SK-N-SH (cell line): ENCODE measurements around the gene NLK. TPM values are rescaled to one million over a fixed set of nuclear protein-coding genes. Genes with fewer than 3 reads are reported as not detected.
"Not testable (repeated sequence)": the region's sequence is repeated elsewhere in the genome, so short reads cannot be mapped to it uniquely, and the experiment has no call there.

Source experiments
- CTCF ChIA-PET: fragments of 300-600, 350-600 bp; formaldehyde crosslinking; extraction: SDS; loops from one replicate; lab custom pipeline; 2021; lab: Yijun Ruan, JAX
- POLR2A ChIA-PET: fragments of 350-600 bp; sonication (Branson Sonifier 250); formaldehyde crosslinking; extraction: SDS; loops from one replicate; lab custom pipeline; 2020; ENCODE audit warnings: antibody characterized with exemption, inconsistent platforms; lab: Yijun Ruan, JAX
- DNase-seq: peaks from one replicate; pipeline ENCODE4 v3.0.0; 2012
- H2AFZ ChIP-seq: fragments of 200-600 bp; sonication (generic); 2 replicates; pipeline ENCODE4 v1.8.1; 2016; ENCODE audit warnings: antibody characterized with exemption, mild to moderate bottlenecking, low read depth
- H3F3A ChIP-seq: fragments of 200-600 bp; sonication (generic); replicated peaks from 2 replicates; pipeline ENCODE3; 2016; ENCODE audit warnings: antibody characterized with exemption, mild to moderate bottlenecking; ENCODE audit not compliant: insufficient read depth
- H3K27ac ChIP-seq, 2 experiments: fragments of 200-500 bp in 1 of 2; fragments of 200-600 bp in 1 of 2; sonication (Bioruptor generic) in 1 of 2; sonication (generic), shearing (Covaris generic) in 1 of 2; 2 replicates each; pipeline versions ENCODE4 v1.5.1 to v1.6.1; 2014 to 2016; ENCODE audit warnings: low read depth in 2 of 2, inconsistent platforms in 1 of 2, low read length in 1 of 2, mild to moderate bottlenecking in 1 of 2, mixed read lengths in 1 of 2
- H3K27me3 ChIP-seq: fragments of 200-600 bp; sonication (generic), shearing (Covaris generic); 2 replicates; pipeline ENCODE4 v1.6.1; 2016; ENCODE audit warnings: mixed run types; ENCODE audit not compliant: insufficient read depth
- H3K36me3 ChIP-seq, 2 experiments: fragments of 200-500 bp in 1 of 2; fragments of 200-600 bp in 1 of 2; sonication (Bioruptor generic) in 1 of 2; sonication (generic) in 1 of 2; replicated peaks in 1 of 2; 2 replicates each; pipeline versions ENCODE3 to v1.5.1; 2014 to 2016; ENCODE audit warnings: low read length in 1 of 2, mild to moderate bottlenecking in 1 of 2; ENCODE audit not compliant: insufficient read depth in 2 of 2, control insufficient read depth in 1 of 2
- H3K4me1 ChIP-seq, 2 experiments: fragments of 200-500 bp in 1 of 2; fragments of 200-600 bp in 1 of 2; sonication (Bioruptor generic) in 1 of 2; sonication (generic), shearing (Covaris generic) in 1 of 2; 2 replicates each; pipeline versions ENCODE4 v1.5.1 to v1.6.1; 2014 to 2016; ENCODE audit warnings: low read depth in 1 of 2, low read length in 1 of 2, mixed run types in 1 of 2; ENCODE audit not compliant: insufficient read depth in 2 of 2, control insufficient read depth in 1 of 2
- H3K4me2 ChIP-seq: fragments of 200-600 bp; sonication (generic), shearing (Covaris generic); 2 replicates; pipeline ENCODE4 v1.6.1; 2017; ENCODE audit warnings: mixed run types
- H3K4me3 ChIP-seq, 2 experiments: fragments of 200-500 bp in 1 of 2; fragments of 200-600 bp in 1 of 2; sonication (Bioruptor generic) in 1 of 2; sonication (generic), shearing (Covaris generic) in 1 of 2; 2 replicates each; pipeline versions ENCODE4 v1.5.1 to v1.8.1; 2014 to 2016; ENCODE audit warnings: low read depth in 2 of 2, inconsistent platforms in 1 of 2, low read length in 1 of 2, mild to moderate bottlenecking in 1 of 2, mixed read lengths in 1 of 2, moderate library complexity in 1 of 2
- H3K79me2 ChIP-seq: fragments of 200-600 bp; sonication (generic); 2 replicates; pipeline ENCODE4 v1.8.1; 2017; ENCODE audit warnings: mild to moderate bottlenecking; ENCODE audit not compliant: insufficient read depth
- H3K9ac ChIP-seq: fragments of 200-600 bp; sonication (generic); 2 replicates; pipeline ENCODE4 v1.6.1; 2017; ENCODE audit warnings: mixed run types
- H3K9me2 ChIP-seq: fragments of 200-600 bp; sonication (generic); 2 replicates; pipeline ENCODE4 v1.6.1; 2017; ENCODE audit warnings: mixed run types
- H3K9me3 ChIP-seq: fragments of 200-600 bp; sonication (generic); 2 replicates; pipeline ENCODE4 v1.6.1; 2017; ENCODE audit warnings: mixed run types, mild to moderate bottlenecking, moderate library complexity
- H4K20me1 ChIP-seq: fragments of 200-600 bp; sonication (generic); 2 replicates; pipeline ENCODE4 v1.6.1; 2017; ENCODE audit warnings: mild to moderate bottlenecking, mixed run types; ENCODE audit not compliant: insufficient read depth
- ELF1 ChIP-seq: IDR thresholded peaks from 2 replicates; pipeline ENCODE4 v1.4.0; 2012
- EP300 ChIP-seq, 2 experiments: IDR thresholded peaks; 2 replicates each; pipeline versions ENCODE4 v1.4.0 to v1.6.1; 2012; ENCODE audit warnings: borderline replicate concordance in 1 of 2, low read depth in 1 of 2, low read length in 1 of 2
- GATA2 ChIP-seq: sonication (generic); formaldehyde crosslinking; IDR thresholded peaks from 2 replicates; pipeline ENCODE4 v1.5.0; 2020; ENCODE audit warnings: mild to moderate bottlenecking, missing genetic modification reagents
- MEF2A ChIP-seq: IDR thresholded peaks from 2 replicates; pipeline ENCODE4 v1.4.0; 2012; ENCODE audit warnings: low read depth, borderline replicate concordance
- MXI1 ChIP-seq: IDR thresholded peaks from 2 replicates; pipeline ENCODE4 v1.6.1; 2012; ENCODE audit warnings: mild to moderate bottlenecking, low read depth, low read length, improper control_type of control experiment
- NFIC ChIP-seq: IDR thresholded peaks from 2 replicates; pipeline ENCODE4 v1.4.0; 2012; ENCODE audit warnings: borderline replicate concordance
- NRF1 ChIP-seq: IDR thresholded peaks from 2 replicates; pipeline ENCODE4 v1.6.1; 2012; ENCODE audit warnings: low read depth, mild to moderate bottlenecking, low read length
- POLR2AphosphoS5 ChIP-seq: IDR thresholded peaks from 2 replicates; pipeline ENCODE4 v1.6.1; 2012; ENCODE audit warnings: low read depth, low read length
- RXRA ChIP-seq: IDR thresholded peaks from 2 replicates; pipeline ENCODE4 v1.4.0; 2012; ENCODE audit warnings: low read depth, mild to moderate bottlenecking, borderline replicate concordance
- TAF1 ChIP-seq: IDR thresholded peaks from 2 replicates; pipeline ENCODE4 v1.6.1; 2012; ENCODE audit warnings: low read depth, mild to moderate bottlenecking, low read length, moderate library complexity, borderline replicate concordance
- TCF12 ChIP-seq: IDR thresholded peaks from 2 replicates; pipeline ENCODE4 v1.4.0; 2012
- YY1 ChIP-seq: IDR thresholded peaks from 2 replicates; pipeline ENCODE4 v1.4.0; 2012; ENCODE audit warnings: low read depth, mild to moderate bottlenecking
- WGBS: methylation state at CpG from one replicate; pipeline ENCODE4 v1.1.6; 2017; ENCODE audit warnings: low lambda C conversion rate; 5-methylcytosine and 5-hydroxymethylcytosine counted together
- polyA plus RNA-seq, 3 experiments: library from polyadenylated mRNA; depleted of rRNA; stranded (reverse); fragments of >200 nt; gene quantifications; 2 replicates each; pipeline ENCODE4 v1.2.3, GENCODE V29; 2012
- TF ChIP-seq, protein P1 (sequence below): IDR thresholded peaks from 2 replicates; pipeline ENCODE4; 2012
- TF ChIP-seq, protein P2 (sequence below): IDR thresholded peaks from 2 replicates; pipeline ENCODE4 v1.6.1; 2012; ENCODE audit warnings: mild to moderate bottlenecking, low read depth, low read length, moderate library complexity
- TF ChIP-seq, protein P3 (sequence below): IDR thresholded peaks from 2 replicates; pipeline ENCODE4 v1.4.0; 2012; ENCODE audit warnings: low read depth, borderline replicate concordance
- TF ChIP-seq, protein P4 (sequence below): IDR thresholded peaks from 2 replicates; pipeline ENCODE4 v1.4.0; 2012; ENCODE audit warnings: low read depth
- TF ChIP-seq, protein P5 (sequence below): fragments of 200-600 bp; sonication (generic); IDR thresholded peaks from 2 replicates; pipeline ENCODE4 v1.6.1; 2017; ENCODE audit warnings: antibody characterized with exemption, mild to moderate bottlenecking, moderate library complexity

Gene NLK
- polyA plus RNA-seq, 1 of the 3 experiments (the other 2 are of a cell fraction), result 12.3 TPM

DNA sequence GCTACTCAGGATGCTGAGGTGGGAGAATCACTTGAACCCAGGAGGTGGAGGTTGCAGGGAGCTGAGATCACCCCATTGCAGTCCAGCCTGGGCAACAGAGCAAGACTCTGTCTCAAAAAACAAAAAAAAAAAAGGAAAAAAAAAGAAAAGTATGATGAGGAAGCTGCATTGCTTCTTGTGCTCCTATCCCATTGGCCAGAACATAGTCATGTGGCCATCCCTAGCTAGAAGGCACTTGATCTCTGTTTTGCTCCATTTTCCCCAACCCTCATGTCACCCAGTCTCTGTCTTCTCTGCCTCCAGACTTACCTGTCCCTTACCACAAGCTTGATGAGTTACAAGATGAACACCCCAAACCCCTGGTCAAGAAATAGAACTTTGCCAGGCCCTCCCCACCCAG, 163.8 kb downstream of the NLK start:
- Histone ChIP-seq H3K36me3 (no peaks in the 10 kb centered on the region), H3K27ac (no peak overlapping the region), H2AFZ (no peak overlapping the region), H3K9ac (no peak overlapping the region), H3K9me3 (no peaks in the 10 kb centered on the region), H3K9me2 (no peaks in the 10 kb centered on the region), H3K4me1 (0 out of 4 replicates have a peak, but pooled peaks cover 0 to 7% of the 10 kb centered on the region in 2 experiments), H3K4me2 (no peak overlapping the region), H3K79me2 (no peaks in the 10 kb centered on the region), H3F3A (no peaks in the 10 kb centered on the region), H4K20me1 (no peaks in the 10 kb centered on the region), H3K27me3 (no peaks in the 10 kb centered on the region), H3K4me3 (no peak overlapping the region)
- no peak for TF ChIP-seq RXRA
- TF ChIP-seq TAF1, result no peak
- ChIA-PET CTCF (no interaction called here), POLR2A (no interaction called here)
- no peak for DNase-seq

DNA sequence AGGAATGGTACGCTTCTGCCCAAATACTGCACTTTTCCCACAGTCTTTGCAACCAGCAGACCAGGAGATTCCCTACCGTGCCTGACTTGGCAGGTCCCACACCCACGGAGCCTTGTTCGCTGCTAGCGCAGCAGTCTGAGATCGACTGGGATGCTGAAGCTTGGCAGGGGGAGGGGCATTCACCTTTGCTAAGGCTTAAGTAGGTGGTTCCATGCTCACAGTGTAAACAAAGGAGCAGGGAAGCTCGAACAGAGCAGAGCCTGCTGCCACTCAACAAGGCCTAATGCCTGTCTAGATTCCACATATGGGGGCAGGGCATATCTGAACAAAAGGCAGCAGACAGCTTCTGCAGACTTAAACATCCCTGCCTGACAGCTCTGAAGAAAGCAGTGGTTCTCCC, 169.3 kb downstream of the NLK start:
- H3K9ac ChIP-seq, result no peak overlapping the region
- no peak for TF ChIP-seq TAF1
- no peak for TF ChIP-seq YY1
- no peak for TF ChIP-seq RXRA
- TF ChIP-seq TCF12, result no peak
- no peak for TF ChIP-seq NRF1
- TF ChIP-seq, protein P1, sequence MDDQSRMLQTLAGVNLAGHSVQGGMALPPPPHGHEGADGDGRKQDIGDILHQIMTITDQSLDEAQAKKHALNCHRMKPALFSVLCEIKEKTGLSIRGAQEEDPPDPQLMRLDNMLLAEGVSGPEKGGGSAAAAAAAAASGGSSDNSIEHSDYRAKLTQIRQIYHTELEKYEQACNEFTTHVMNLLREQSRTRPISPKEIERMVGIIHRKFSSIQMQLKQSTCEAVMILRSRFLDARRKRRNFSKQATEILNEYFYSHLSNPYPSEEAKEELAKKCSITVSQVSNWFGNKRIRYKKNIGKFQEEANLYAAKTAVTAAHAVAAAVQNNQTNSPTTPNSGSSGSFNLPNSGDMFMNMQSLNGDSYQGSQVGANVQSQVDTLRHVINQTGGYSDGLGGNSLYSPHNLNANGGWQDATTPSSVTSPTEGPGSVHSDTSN, result no peak
- TF ChIP-seq POLR2AphosphoS5, result no peak
- TF ChIP-seq, protein P2, sequence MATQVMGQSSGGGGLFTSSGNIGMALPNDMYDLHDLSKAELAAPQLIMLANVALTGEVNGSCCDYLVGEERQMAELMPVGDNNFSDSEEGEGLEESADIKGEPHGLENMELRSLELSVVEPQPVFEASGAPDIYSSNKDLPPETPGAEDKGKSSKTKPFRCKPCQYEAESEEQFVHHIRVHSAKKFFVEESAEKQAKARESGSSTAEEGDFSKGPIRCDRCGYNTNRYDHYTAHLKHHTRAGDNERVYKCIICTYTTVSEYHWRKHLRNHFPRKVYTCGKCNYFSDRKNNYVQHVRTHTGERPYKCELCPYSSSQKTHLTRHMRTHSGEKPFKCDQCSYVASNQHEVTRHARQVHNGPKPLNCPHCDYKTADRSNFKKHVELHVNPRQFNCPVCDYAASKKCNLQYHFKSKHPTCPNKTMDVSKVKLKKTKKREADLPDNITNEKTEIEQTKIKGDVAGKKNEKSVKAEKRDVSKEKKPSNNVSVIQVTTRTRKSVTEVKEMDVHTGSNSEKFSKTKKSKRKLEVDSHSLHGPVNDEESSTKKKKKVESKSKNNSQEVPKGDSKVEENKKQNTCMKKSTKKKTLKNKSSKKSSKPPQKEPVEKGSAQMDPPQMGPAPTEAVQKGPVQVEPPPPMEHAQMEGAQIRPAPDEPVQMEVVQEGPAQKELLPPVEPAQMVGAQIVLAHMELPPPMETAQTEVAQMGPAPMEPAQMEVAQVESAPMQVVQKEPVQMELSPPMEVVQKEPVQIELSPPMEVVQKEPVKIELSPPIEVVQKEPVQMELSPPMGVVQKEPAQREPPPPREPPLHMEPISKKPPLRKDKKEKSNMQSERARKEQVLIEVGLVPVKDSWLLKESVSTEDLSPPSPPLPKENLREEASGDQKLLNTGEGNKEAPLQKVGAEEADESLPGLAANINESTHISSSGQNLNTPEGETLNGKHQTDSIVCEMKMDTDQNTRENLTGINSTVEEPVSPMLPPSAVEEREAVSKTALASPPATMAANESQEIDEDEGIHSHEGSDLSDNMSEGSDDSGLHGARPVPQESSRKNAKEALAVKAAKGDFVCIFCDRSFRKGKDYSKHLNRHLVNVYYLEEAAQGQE, result no peak
- TF ChIP-seq MEF2A, result no peak
- TF ChIP-seq, protein P3, sequence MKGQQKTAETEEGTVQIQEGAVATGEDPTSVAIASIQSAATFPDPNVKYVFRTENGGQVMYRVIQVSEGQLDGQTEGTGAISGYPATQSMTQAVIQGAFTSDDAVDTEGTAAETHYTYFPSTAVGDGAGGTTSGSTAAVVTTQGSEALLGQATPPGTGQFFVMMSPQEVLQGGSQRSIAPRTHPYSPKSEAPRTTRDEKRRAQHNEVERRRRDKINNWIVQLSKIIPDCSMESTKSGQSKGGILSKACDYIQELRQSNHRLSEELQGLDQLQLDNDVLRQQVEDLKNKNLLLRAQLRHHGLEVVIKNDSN, result no peak
- TF ChIP-seq NFIC, result no peak
- TF ChIP-seq, protein P4, sequence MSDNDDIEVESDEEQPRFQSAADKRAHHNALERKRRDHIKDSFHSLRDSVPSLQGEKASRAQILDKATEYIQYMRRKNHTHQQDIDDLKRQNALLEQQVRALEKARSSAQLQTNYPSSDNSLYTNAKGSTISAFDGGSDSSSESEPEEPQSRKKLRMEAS, result no peak
- TF ChIP-seq GATA2 (CRISPR knock-in tag), result no peak
- no peak for TF ChIP-seq ELF1
- no peak for TF ChIP-seq MXI1
- TF ChIP-seq EP300 (IDR thresholded peaks at IDR 0.05; ENCODE audit: borderline replicate concordance in 1 of 2, low read depth in 1 of 2, low read length in 1 of 2), result no peak
- TF ChIP-seq, protein P5, sequence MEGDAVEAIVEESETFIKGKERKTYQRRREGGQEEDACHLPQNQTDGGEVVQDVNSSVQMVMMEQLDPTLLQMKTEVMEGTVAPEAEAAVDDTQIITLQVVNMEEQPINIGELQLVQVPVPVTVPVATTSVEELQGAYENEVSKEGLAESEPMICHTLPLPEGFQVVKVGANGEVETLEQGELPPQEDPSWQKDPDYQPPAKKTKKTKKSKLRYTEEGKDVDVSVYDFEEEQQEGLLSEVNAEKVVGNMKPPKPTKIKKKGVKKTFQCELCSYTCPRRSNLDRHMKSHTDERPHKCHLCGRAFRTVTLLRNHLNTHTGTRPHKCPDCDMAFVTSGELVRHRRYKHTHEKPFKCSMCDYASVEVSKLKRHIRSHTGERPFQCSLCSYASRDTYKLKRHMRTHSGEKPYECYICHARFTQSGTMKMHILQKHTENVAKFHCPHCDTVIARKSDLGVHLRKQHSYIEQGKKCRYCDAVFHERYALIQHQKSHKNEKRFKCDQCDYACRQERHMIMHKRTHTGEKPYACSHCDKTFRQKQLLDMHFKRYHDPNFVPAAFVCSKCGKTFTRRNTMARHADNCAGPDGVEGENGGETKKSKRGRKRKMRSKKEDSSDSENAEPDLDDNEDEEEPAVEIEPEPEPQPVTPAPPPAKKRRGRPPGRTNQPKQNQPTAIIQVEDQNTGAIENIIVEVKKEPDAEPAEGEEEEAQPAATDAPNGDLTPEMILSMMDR, result no peak
- H3F3A ChIP-seq, result no peaks in the 10 kb centered on the region
- no peaks in the 10 kb centered on the region for H3K4me1 ChIP-seq
- 59% methylated on average over 3 of the region's 7 CpGs for WGBS
- no peaks in the 10 kb centered on the region for H3K9me3 ChIP-seq
- H3K79me2 ChIP-seq, result no peaks in the 10 kb centered on the region
- H3K4me2 ChIP-seq, result no peak overlapping the region
- no peak for DNase-seq
- H3K4me3 ChIP-seq, result no peak overlapping the region
- CTCF ChIA-PET, result no interaction called here
- no peaks in the 10 kb centered on the region for H4K20me1 ChIP-seq
- no peaks in the 10 kb centered on the region for H3K9me2 ChIP-seq
- H3K36me3 ChIP-seq, result no peaks in the 10 kb centered on the region
- POLR2A ChIA-PET, result no interaction called here
- no peak overlapping the region for H2AFZ ChIP-seq
- no peak overlapping the region for H3K27ac ChIP-seq
- no peaks in the 10 kb centered on the region for H3K27me3 ChIP-seq

DNA sequence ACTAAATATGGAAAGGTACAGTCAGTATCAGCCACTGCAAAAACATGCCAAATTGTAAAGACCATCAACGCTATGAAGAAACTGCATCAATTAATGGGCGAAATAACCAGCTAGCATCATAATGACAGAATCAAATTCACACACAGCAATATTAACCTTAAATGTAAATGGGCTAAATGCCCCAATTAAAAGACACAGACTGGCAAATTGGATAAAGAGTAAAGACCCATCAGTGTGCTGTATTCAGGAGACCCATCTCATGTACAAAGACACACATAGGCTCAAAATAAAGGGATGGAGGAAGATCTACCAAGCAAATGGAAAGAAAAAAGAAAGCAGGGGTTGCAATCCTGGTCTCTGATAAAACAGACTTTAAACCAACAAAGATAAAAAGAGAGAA, 171.1 kb downstream of the NLK start:
- H4K20me1 ChIP-seq, H2AFZ ChIP-seq, DNase-seq, H3K36me3 ChIP-seq, H3K27ac ChIP-seq, H3K4me3 ChIP-seq, H3K9me2 ChIP-seq, H3F3A ChIP-seq, H3K4me1 ChIP-seq, H3K27me3 ChIP-seq, POLR2A ChIA-PET, H3K79me2 ChIP-seq, H3K9ac ChIP-seq, H3K4me2 ChIP-seq, H3K9me3 ChIP-seq: not testable (repeated sequence)
- 89% methylated on average over 2 of the region's 2 CpGs for WGBS
- CTCF ChIA-PET, result interaction anchor here (1.4 kb wide), 1 partner anchor 20 kb away, joined by 4 read pairs; no protein-coding TSS in a partner anchor
